Adipose tissue (tissue), 3 donors: ENCODE measurements around the gene PRKRIP1. TPM values are rescaled to one million over a fixed set of nuclear protein-coding genes. Genes with fewer than 3 reads are reported as not detected.

Experiments used
- H3K27ac ChIP-seq: one replicate; pipeline ENCODE4 v1.5.1; 2013; ENCODE audit warnings: low read depth, low read length
- WGBS, 3 donors: extraction: QIAGEN DNeasy Blood & Tissue Kit; methylation state at CpG; one replicate each; pipeline ENCODE4 v1.1.7; 2013; 5-methylcytosine and 5-hydroxymethylcytosine counted together
- polyA plus RNA-seq, 3 donors: library from polyadenylated mRNA; stranded (reverse); fragments of 200-250 nt; gene quantifications; one replicate each; pipeline ENCODE4 v1.2.3, GENCODE V29; 2013
- donor health status: healthy with polysubstance abuse.
- donor health status: Bipolar disorder and iron deficiency.
- donor health status: healthy.

The PRKRIP1 gene
- polyA plus RNA-seq, 3 donors, result 13.3 to 18.3 (median 16.3) TPM

GRCh38 chr7:102425639-102426267 is 29.6 kb downstream of the PRKRIP1 start:
- WGBS, 3 donors, result 41 to 79% (median 51%) methylated on average over 24 to 25 of the region's 25 CpGs
- H3K27ac ChIP-seq, result peak overlapping the region; percentile 85

GRCh38 chr7:102426268-102427018 is 30.3 kb downstream of the PRKRIP1 start:
- H3K27ac ChIP-seq, result peak overlapping the region; percentile 85
- 58 to 84% (median 67%) methylated on average over 16 of the region's 16 CpGs for WGBS, 3 donors

GRCh38 chr7:102427019-102427405 is 30.8 kb downstream of the PRKRIP1 start:
- no peak overlapping the region for H3K27ac ChIP-seq
- WGBS, 3 donors, result 72 to 91% (median 79%) methylated on average over 5 of the region's 5 CpGs

- H3K27ac ChIP-seq, result no peak overlapping the region
- 91 to 94% (median 94%) methylated on average over 10 of the region's 10 CpGs for WGBS, 3 donors
These were observed 33.2 kb downstream of the PRKRIP1 start for GRCh38 chr7:102429141-102429899.

GRCh38 chr7:102431617-102432298 is 35.6 kb downstream of the PRKRIP1 start:
- peak overlapping the region; percentile 6 for H3K27ac ChIP-seq
- 38 to 57% (median 40%) methylated on average over 17 of the region's 17 CpGs for WGBS, 3 donors

GRCh38 chr7:102432442-102433218 is 36.5 kb downstream of the PRKRIP1 start:
- H3K27ac ChIP-seq, result no peak overlapping the region
- WGBS, 3 donors, result 18 to 36% (median 36%) methylated on average over 24 to 27 of the region's 27 CpGs

- 1% methylated on average over 29 to 89 of the region's 90 CpGs for WGBS, 3 donors
- no peak within 1 kb of the TSS for H3K27ac ChIP-seq
These were observed 37.3 kb downstream of the PRKRIP1 start, which contains the start of gene ORAI2 for GRCh38 chr7:102433219-102434038. Gene ORAI2, plus strand, starts transcription at chr7:102433575. Its CDS starts 5,382 bp downstream, at chr7:102438957.

GRCh38 chr7:102434039-102434486 is 37.9 kb downstream of the PRKRIP1 start:
- H3K27ac ChIP-seq, result no peak overlapping the region
- 20 to 33% (median 21%) methylated on average over 9 of the region's 9 CpGs for WGBS, 3 donors

GRCh38 chr7:102436118-102436517 is 40.0 kb downstream of the PRKRIP1 start:
- H3K27ac ChIP-seq, result no peak overlapping the region
- 90 to 94% (median 93%) methylated on average over 10 of the region's 10 CpGs for WGBS, 3 donors

- 71 to 84% (median 82%) methylated on average over 17 of the region's 17 CpGs for WGBS, 3 donors
- no peak overlapping the region for H3K27ac ChIP-seq
These were observed 44.0 kb downstream of the PRKRIP1 start for GRCh38 chr7:102439963-102440795.

- WGBS, 3 donors, result 90 to 92% (median 91%) methylated on average over 17 of the region's 17 CpGs
These were observed 49.0 kb downstream of the PRKRIP1 start for GRCh38 chr7:102444961-102445673.

GRCh38 chr7:102445674-102446071 is 49.5 kb downstream of the PRKRIP1 start:
- no peak overlapping the region for H3K27ac ChIP-seq

More at GRCh38 chr7:102444961-102445673, 49.0 kb downstream of the PRKRIP1 start:
- no peak overlapping the region for H3K27ac ChIP-seq

GRCh38 chr7:102446387-102447156 is 50.4 kb downstream of the PRKRIP1 start:
- 92 to 96% (median 93%) methylated on average over 40 to 41 of the region's 41 CpGs for WGBS, 3 donors
- no peak overlapping the region for H3K27ac ChIP-seq

More at GRCh38 chr7:102445674-102446071, 49.5 kb downstream of the PRKRIP1 start:
- WGBS, 3 donors, result 67 to 72% (median 71%) methylated on average over 2 of the region's 2 CpGs

GRCh38 chr7:102447311-102447710 is 51.1 kb downstream of the PRKRIP1 start:
- no peak overlapping the region for H3K27ac ChIP-seq
- WGBS, 3 donors, result 89 to 91% (median 89%) methylated on average over 14 of the region's 14 CpGs

GRCh38 chr7:102449136-102449535 is 53.0 kb downstream of the PRKRIP1 start:
- no peak overlapping the region for H3K27ac ChIP-seq
- WGBS, 3 donors, result 97 to 98% (median 98%) methylated on average over 15 of the region's 15 CpGs
